Activated CD4-positive, alpha-beta T cell treated with anti-CD3 and anti-CD28 coated beads, Interleukin-2, Interleukin-6, amounts not matched to agents 100 ng/mL and 50 ng/mL, durations not matched to agents 16 hours and 8 hours (primary cell): Measurements from ENCODE around the gene DLG4.
"Not testable (repeated sequence)": the region's sequence is repeated elsewhere in the genome, so short reads cannot be mapped to it uniquely, and the experiment has no call there.

ENCODE experiments used
- DNase-seq: peaks from one replicate; pipeline ENCODE4 v3.0.0-alpha.2; 2020

The DLG4 gene

GRCh38 chr17:7213895-7214299, 5.7 kb downstream of the DLG4 start:
- peak; percentile 68 for DNase-seq

DNA sequence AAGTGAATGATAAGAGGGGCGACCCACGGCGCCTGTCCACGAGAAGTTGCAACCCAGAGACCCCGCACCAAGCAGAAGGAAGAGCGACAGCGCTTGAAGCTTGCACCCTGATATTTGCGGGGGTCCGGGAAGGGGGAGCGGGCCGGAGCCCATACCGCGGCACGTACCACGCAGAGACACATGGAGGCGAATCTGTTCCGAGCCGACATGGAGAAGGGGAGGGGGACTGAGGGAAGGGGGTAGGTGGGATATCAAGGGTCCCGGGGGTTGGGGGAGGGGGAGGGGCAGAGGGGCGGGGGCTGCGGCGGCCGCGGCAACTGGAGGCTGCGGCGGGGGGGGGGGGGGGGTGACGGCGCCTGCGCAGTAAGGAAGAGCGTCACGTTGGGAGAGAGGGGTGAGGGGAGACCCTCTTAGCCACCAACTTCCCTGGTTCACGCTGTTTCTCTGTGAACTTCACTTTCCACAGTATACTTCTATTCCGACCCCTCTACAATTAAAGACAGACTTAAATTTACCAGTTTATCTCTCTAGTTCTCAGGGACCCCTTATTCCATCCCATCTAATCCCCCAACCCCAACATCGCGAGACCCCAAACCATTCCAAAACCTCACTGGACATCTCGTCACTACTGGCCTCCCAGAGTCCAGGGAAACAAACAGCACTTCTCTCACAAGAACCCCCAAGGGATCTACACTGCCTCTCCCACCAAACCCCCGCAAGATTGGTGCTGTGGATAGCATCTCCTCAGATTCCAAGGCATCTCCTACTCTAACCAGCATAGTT, 8.0 kb downstream of the DLG4 start:
- no peak for DNase-seq

- no peak for DNase-seq
Measured at GRCh38 chr17:7208754-7209460, 10.7 kb downstream of the DLG4 start.

DNA sequence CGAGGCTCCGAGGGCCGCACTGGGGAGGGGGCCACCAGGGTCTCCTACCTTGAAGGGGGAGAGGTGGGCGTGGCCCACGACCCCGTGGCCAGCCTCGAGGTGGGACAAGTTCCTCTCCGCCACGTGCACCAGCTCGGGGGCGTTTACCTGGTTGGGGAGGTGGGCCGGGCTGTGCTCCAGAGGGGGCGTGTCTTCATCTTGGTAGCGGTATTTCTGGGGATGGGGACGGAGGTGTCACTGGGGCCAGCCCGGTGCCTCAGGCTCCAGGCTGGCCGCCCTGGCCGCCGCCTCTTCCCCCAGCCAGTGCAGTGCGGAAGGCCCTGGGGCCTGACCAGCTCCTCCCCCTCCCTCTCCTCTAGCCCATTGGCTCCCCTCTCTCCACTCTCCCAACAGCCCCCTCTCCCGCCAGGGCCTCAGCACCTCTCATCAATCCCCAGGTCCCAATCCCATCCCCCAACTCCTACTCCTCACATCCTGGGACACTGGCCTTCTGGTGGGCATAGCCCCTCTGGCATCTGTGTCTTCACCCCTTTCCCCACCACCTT, 11.5 kb downstream of the DLG4 start:
- no peak for DNase-seq

- no peak for DNase-seq
Measured at GRCh38 chr17:7207120-7208001, 12.3 kb downstream of the DLG4 start.

DNA sequence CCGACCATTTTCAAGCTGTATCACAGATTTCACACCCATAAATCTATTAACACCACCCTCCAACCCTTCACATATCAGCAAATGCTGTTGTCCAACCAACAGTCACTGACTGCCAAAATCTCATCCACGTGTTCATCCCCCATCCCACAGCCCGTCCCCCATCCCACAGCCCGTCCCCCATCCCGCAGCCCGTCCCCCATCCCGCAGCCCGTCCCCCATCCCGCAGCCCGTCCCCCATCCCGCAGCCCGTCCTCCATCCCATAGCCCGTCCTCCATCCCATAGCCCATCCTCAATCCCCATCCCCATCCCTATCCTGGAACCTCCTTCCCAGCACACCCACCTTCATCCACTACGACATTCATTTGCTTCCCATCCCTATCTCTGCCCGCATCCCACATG, 14.1 kb downstream of the DLG4 start:
- no peak for DNase-seq

DNA sequence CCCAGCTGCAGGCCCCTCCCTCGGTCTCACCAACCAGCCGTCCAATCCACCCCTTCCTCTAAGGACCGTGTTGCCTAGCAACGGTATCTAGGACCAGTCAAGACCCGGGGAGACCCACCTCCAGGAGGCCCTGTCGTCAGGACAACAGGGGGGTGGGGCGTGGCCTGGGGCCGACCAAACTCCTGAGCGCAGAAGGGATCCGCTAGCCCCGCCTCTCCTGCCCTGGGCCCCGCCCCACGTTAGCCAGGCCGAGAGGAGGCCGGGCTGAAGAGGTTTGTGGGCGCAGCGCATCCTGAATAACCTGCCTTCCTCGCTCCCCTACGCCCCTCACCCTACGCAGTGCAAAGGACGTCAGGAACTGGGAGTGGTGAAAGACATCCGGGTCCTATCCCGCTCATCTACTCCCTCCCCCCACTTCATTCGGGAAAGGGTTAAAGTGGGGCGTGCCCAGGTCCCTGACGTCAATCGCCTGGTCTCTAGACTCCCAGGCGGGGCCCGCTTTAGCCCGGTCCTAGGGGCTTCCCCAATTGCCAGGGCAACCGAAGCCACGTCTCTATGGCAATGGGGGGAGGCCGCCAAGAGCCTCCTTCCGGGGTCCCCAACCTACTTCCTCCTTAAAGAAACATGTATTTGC, 14.7 kb downstream of the DLG4 start:
- DNase-seq, result peak; percentile 93

GRCh38 chr17:7204336-7204735, 15.3 kb downstream of the DLG4 start:
- DNase-seq, result no peak

GRCh38 chr17:7203391-7203790, 16.2 kb downstream of the DLG4 start:
- no peak for DNase-seq

DNA sequence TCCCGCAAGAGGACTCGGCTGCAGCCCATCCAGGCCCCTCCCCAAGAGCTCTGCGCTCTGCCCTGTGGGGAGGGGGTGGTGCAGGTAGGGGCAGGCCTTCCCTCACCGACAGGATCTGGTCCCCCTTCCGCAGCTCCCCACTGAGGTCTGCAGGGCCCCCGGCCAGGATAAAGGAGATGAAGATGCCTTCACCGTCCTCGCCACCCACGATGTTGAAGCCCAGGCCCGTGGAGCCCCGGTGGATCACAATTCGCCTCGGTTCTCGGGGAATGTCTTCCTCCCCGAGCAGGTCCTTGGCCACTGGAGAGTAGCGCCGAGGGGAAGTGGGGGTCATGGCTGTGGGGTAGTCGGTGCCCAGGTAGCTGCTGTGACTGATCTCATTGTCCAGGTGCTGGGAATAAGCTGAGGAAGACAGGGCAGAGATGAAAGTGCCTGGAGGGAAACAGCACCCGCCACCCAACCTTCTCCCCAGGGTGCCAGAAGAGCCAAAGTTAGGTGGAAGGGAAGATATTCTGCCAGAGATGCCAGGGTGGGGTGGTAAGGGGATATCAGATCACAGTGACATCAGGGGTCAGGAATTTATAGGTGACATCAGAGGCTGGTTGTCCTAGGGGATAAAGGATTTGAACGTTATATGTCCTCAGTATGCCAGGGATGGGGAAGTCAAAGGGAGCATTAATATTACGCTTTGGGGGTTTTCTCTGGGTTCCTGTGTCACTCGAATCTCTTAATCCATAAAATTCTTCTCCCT, 22.8 kb downstream of the DLG4 start:
- DNase-seq, result no peak

DNA sequence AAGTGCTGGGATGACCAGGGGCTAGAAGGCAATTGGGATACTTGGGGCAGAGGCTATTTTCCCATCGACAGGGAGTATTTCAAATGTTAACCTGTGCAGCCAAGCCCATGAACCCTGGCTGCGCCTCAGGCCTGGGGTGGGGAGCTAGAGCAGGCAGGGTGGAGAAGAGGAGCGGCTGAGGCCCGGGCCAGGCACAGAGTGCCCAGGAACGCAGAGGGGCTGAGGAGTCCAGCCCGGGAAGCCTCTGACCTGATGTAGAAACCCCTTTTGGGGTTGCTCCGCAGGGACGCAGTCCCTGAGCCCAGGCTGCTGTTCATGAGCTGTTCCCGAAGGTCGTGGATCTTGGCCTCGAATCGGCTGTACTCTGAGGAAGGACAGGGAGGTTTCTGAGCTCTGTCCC, 23.7 kb downstream of the DLG4 start:
- no peak for DNase-seq

GRCh38 chr17:7192271-7192937, 27.2 kb downstream of the DLG4 start:
- no peak for DNase-seq

DNA sequence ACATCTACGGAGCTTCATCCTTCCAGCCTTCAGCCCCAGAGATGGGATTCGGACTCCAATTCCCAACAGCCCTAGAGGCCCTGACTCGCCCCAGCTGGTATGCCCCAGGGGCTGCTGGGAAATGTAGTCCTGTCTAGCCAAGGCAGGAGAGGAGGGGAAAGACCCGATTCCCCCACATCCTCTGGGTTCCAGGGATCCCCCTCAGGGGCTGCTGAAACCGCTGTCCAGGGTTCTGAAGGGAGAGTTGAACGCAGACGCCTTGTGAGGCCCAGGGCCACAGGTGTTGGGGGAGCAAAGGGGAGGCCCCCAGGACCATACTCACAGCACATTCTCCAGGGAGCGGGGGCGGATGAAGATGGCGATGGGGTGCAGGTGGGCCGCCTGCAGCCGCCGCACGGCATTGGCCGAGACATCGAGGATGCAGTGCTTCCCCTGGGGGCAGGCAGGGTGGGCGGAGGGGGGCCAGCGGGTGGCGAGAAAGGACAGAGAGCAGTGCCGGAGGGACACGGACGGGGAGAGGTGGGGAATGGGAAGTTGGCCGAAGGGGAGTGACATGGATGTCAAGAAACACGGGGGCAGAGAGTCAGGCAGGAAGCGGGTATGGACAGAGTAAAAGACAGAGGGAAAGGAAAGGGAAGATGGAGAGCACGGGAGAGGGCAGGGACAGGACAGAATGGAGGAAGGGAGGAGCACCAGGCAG, 27.9 kb downstream of the DLG4 start:
- DNase-seq, result peak; percentile 50

- no peak for DNase-seq
Measured at GRCh38 chr17:7191069-7191468, 28.6 kb downstream of the DLG4 start.

DNA sequence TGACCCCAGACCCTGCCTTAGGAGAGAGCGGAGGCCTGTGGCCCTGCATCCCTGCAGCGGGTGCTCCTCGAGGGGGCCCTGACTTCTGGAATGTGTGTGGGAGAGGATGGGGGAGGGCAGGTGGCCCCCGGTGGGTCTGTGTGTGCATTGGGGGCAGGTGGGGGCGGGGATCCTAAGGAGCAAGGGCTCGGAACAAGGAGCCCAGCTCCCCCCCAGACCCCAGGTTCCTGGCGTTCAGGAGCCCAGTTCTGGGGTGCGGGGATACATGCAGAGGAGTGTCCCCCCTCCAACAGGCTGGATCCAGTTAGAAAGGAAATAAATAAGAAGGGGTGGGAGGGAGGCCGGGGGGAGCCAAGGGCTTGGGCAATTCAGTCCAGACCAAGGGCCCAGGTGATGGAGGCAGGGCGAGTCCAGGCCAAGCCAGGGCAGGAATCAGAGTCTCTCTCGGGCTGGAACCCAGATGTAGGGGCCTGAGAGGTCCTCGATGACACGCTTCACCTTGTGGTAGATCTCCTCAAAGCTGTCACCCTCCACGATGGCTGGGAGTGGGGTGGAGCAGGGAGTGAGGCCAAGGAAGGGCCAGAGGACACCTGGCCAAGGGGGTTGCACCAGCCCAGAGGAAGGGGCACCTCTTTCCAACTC, 29.2 kb downstream of the DLG4 start:
- no peak for DNase-seq

GRCh38 chr17:7186241-7186640, 33.4 kb downstream of the DLG4 start:
- DNase-seq, result peak; percentile 12

GRCh38 chr17:7184647-7185046, 35.0 kb downstream of the DLG4 start:
- DNase-seq, result no peak

GRCh38 chr17:7184091-7184488, 35.5 kb downstream of the DLG4 start:
- no peak for DNase-seq

GRCh38 chr17:7183433-7184090, 36.1 kb downstream of the DLG4 start:
- DNase-seq, result no peak

- DNase-seq, result not testable (repeated sequence)
Measured at GRCh38 chr17:7182101-7182500, 37.5 kb downstream of the DLG4 start.
